GF-D8 (cell line): ENCODE measurements around the gene STIMATE.

Experiments
- DNase-seq: peaks from one replicate; lab custom pipeline; 2025; lab: John Stamatoyannopoulos, UW

Gene STIMATE

DNA sequence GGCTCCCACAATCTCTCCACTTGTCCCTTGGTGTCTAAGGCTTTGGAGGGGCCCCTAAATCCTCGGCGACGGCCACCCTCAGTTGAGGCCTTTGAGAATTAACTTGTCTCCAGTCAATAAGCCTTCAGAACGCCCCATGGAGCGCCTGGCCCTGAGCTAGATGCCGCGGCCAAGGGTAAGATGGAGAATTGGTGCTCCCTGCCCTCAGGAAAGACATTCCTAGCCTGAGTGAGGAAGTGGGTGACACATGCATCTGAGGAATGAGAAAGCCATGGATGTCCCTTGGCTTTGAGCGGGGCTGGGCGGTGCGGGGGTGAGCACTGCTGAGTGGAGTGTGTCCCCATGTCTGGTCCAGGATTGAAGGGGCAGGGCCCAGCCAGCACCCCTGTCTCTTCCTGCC, 80.1 kb downstream of the STIMATE start:
- no peak for DNase-seq

DNA sequence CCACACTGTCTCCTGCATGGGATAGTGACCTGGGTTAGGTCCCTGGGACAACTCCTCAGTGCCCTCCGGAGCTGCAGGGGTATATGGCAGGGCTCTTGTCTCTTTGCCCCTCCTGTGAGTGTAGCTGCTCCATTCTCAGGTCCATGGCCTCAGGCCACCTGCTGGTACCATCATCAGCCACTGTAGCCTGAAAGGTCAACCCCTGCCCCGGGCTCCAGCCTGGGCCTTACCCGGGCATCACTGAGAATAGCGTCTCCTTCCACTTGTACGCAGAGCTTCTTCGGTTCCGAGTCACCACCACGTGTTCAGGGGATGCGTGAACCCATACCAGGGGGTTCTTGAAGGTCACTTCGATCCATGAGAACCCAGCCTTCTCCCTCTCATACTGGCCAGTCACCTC, 80.7 kb downstream of the STIMATE start:
- no peak for DNase-seq

DNA sequence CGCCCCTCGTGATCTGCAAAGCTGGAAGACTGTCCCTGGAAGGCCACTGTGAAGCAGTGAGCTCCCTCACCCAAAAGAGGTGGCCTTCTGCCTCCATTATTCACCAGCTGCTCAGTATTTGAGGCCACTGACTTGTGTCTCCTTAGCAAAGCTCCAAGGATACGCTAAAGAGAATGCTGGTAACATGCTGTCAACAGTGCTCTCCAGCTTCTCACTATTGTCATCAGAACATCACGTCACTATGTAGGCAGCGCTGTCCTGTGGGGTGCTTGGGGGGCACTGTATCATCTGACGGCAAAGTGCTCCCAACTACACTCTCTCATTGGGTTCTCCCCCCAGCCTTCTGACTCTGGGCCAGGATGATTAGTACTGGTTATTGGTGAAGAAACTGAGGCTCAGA, 81.1 kb downstream of the STIMATE start:
- DNase-seq: no peak

DNA sequence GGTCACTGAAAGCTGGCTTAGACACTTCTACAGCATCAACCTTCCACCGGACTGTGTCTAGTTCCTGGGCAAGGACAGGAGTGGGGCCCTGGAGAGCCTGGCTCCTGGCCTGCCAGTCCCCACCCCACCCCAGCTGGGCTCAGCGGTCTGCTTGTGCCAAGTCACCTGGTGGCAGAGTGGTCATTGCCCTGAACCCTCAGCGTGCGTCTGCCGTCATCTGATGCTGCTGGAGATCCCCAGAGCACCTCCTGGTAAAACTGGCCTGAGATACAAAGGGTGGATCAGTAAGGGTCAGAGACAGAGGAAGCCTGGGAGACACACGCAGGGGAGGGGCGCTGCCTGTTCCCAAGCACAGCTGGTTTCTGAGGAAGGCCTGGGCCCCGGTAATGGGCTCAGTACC, 83.5 kb downstream of the STIMATE start:
- DNase-seq: no peak

DNA sequence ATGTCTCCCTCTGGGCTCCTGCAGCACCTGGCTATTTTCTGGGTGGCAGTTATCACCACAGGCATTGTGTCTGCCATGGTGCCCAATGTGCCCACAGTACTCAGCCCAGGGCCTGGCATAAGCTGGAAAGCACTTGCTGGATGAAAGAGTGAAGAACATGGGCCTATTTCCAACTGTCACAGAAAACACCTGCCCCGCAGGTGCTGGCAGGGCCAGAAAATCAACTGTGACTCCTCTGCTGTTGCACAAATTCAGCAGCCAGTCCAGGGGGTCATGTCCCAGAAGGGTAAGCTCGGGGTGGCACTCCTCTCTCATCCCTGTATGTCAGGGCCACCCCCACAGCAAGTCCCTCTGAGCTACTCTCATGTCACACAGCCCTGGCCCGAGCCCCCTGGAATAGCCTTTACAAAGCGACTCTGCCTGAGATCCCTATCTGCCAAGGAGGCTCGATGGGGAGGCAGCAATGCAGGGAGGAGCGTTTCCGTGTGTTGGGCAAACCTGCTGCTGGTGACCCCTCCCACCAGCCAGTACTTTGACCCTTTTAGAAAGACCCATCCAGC, 85.8 kb downstream of the STIMATE start:
- DNase-seq: no peak

DNA sequence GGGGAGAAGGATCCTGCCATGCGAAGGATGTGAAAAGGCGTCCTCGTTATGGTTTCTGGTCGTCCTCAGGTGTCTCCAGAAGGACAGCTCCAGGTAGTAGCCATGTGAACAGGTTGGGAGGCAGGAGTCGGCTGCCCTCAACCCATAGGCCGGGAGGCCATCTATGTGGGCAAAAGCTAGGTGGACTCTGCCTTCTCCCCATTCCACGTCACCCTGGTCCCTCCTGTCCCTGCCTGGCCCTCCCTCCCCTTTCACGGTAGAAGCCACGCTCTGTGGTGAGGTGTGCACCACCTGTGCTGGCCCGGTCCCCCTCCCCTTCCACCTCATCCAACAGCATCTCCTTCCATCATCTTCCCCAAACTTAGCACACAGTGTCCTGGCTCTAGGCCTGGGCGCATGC, 86.4 kb downstream of the STIMATE start:
- DNase-seq: no peak

DNA sequence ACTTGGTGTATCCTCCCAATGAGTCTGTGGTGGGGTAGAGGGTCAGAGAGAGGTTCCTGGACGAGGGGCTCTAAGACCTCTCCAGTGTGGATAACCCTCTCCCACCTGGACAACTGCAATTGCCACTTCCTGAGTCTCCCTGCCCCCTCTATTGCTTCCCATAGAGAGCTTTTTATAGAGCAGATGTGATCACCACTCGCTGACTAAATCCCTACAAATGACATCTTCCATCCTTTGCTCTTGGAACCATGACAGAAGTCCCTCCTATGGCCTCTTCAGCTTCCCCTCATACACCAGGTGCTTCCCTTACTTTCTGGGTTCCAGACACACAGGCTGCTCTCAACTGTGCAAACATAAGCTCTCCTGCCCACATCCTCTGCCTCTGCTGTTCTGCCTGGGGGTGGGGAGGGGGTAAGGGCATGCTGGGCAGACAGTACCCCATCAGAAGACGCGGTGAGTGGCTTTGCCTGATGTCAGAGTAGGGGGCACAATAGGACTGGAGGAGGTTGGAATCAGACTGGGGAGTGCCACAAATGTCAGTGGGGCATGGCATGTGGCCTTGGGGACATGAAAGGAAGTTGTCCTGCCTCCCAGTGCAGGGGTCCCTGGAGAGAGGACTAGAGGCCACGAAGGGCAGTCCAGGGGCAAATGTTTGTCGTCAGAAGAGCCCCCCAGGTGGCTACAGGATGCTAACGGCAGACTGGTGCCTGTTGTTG, 87.5 kb downstream of the STIMATE start:
- DNase-seq: no peak

DNA sequence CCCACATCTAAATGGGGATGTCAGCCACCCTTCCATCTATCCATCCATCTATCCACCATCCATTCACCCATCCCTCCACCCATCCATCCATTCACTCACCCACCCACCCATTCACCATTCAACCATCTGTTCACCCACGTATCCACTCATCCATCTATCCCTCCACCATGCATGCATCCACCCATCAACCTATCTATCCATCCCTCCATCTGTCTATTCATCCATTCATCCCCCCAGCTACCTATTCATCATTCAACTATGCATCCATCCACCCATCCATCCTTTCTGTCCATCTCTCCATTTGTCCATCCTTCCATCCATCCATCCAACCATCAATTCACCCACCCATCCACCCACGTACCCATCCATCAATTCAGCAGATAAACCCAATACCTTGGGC, 88.2 kb downstream of the STIMATE start:
- no peak for DNase-seq

DNA sequence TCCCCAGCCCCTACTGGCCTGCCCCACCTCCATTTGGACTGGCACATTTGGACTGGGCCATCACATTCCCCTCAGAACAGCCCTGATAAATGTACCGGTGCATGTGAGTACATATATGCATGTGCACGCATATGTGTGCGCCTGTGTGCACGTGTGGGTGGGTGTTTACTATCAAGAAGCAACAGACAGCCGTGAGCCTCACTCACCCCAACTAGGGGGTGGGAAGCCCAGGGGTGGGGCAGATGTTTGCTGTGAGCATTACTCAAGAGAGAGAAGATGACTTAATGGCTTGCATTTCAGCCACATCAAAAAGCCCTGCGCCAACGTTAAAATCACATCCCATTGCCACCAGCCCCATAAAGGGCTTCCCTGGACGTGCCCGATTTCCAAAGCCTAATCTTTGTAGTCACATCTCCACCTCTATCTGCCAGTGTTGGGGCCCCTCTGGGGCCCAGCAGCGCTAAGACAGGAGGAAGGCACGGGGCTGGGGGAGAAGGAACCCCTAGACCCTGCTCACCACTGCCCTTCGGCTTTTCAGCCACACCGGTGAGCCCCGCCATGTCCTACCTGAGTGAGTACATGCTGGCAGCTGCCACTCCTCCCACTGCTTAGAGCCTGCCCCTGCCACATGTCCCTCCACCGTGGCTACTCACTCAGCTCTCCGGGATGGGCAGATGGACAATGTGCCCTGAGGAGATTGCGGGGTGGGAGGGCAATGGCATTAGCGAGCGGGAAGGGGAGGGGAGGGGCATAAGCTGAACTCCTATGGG, 91.9 kb downstream of the STIMATE start:
- DNase-seq: no peak

DNA sequence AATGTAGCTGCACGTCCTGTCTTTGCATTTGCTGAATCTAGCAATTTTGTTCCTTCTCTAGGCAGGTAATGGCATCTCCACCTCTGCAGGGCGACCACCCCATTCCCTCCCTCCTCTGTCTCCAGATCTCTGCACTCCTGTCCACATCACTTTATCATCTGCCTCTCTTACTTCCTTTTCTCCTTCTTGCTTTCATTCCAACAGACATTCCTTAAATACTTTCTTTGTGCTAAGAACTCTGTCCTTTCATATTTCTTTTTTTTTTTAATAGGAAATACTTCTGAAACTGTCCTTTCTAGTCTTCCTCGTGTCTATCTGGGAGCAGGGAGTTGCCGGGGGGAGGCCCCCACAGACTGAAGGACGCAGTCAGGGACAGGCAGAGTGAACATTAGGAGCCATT, 95.5 kb downstream of the STIMATE start:
- no peak for DNase-seq

DNA sequence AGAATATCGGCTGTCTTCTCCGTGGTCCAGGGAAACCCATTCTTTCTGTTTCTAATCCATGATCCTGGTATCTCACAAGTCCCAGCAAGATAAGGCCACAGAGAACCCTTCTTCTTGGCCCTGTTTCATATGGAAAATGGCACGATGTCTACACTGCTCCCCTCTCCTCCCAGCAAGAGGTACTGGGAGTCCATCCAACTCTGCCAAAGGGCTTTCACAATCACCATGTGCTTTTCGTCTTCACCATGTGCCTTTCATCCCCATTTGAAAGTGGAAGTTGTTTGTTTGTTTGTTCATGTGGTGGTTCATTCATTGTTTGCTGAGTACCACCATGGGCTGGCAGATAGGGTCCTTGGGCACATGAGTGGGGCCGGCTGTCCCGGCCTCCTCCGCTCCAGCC, 97.3 kb downstream of the STIMATE start:
- no peak for DNase-seq

DNA sequence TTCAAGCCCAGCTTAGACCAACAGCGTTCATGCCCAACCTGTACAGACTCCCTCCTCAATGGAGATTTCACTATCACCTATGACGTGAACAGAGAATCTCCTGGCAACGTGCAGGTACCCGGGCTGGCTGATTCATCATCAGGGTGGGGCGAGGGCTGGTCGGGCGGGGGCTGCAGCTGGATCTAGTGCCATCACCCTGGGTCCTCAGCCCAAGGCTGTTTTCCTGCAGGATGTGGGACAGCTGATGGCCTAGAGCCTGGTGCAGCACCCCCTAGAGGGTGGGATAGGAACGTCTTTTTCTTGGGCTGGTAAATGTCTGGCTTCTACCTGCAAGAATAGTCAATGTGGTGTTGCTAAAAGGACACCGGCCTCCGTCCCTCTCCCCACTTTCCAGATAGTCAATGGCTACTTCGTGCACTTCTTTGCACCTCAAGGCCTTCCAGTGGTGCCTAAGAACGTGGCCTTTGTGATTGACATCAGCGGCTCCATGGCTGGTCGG, 98.3 kb downstream of the STIMATE start:
- no peak for DNase-seq

DNA sequence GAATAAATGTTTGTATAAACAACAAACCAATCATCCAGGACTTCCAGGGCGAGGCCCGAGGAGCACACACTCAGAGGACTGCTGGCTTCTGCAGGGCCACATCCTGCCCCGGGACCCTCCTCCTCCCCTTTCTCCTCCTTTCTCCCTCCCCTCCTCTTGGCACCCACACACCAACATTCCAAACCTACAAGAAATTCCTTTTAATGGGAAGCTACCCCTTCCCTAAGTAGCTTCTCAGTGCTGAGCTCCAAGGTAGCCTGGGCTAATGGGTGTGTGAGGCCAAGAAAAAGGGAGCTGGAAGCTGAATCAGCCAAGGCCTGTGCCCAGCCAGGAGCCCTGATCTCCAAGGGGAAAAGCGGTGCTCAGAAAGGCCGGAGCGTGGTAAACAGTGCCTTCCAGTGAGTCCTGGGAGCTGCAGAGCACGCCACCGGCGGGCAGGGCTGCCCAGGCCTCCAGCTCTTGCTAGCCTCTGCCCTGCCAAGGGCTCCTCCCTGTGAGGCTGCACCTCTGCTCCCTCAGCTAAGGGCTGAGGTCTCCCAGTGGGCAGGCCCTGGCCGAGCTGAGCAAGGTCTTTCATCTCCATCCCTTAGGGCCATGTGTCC, 98.9 kb downstream of the STIMATE start:
- no peak for DNase-seq

DNA sequence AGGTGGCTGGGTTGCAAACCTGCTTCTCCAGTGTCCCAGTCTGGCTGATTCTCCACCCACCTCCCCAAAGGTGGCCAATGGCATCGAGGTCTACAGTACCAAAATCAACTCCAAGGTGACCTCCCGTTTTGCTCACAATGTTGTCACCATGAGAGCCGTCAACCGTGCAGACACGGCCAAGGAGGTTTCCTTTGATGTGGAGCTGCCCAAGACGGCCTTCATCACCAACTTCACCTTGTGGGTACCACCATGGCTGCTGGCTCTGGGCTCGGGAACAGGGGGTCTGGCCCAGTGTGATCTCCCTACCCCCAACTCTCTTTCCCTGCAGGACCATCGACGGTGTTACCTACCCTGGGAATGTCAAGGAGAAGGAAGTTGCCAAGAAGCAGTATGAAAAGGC, 100.9 kb downstream of the STIMATE start:
- no peak for DNase-seq

DNA sequence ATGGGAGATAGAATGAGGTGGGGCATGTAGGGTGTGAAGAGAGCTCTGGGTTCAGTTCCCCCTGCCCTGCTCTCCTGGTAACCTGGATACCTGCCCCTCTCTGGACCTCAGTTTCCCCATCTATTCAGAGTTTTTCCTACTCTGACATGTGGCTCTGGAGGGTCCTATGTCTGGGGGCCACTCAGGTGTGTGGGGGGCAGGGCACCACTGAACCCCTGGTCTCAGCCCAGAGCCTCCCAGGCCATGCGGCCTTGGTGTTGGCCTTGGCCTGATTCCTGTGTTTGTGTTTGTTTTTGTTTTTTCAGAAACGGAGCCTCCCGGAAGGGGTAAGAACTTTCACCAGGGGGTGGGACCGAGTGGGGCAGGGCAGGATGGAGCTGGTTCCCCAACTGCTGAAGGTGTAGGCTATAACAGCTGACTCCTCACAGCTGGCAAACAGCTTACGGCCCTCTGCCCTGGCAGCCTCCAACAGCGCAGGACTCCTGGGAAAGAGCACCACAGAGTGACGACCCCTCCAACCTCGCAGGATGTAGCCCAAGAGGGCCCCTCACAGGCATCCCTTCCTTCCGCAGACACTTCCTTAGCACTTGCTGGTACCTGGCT, 101.9 kb downstream of the STIMATE start:
- no peak for DNase-seq

DNA sequence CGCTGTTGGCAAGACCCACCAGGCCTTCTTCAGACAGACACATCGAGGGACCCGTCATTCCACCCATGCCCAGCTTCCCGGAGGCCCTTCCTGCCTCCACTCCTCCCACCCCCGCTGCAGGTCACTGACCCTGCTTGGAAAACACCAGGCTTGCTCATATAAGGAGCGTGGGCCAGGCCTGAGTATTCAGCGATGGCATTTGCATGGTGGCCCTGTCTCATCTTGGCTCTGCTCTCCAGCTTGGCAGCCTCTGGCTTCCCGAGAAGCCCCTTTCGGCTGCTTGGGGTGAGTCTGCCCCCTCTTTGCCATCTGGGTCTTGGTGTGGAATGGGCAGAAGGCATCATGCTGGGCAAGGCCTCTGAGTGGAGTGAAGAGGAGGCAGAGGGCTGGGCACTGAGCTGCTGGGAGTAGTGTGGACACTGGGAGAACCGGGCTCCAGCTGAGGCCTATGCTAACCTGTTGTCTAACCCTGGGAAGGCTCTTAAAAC, 102.7 kb downstream of the STIMATE start, which contains the start of gene ITIH3:
TSS of gene ITIH3 (plus strand) at position 185 of the 488 bp plus-strand sequence. CDS start at position 193, 8 bp downstream.
- DNase-seq: no peak

DNA sequence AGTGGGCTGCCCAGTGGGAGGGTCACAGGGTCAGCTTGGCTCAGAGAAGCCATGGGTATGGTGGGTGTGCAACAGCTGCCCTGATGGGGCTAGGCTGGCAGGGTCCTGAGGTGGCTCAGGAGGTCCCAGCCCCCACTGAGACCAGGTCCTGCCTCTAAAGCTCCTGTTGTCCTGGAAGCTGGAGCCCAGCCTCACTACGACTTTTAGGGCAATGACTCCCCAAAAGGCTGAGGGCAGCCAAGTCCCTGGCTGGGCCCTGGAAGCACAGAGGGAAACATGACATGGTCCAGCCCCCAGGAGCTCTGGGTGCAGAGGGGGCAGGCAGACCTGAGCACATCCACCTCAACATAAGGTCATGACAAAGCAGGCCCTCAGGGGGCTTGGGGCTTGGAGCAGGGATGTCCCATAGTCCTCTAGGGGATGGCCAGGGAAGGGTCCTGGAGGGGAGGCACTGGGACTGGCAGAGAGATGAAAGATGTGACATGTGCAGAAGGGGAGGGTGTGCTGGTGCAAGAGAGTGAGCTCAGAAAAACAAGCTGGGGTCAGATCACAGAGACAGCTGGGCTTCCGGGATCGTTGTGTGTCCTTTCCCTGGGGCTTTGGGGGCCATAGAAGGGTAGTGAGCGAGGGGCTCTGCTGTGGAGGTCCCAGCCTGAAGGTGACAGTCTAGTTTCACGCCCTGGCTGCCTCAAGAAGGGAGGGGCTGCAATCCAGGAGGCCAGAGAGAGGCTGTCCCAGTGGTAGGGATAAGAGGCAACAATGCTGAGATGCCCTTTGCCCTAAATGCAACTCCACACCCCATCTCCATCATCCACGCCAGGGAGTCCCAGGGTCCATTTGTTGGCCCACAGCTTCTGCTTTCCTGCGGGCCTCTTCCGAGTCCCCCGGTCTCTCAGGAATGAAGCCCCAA, 103.4 kb downstream of the STIMATE start:
- DNase-seq: no peak

DNA sequence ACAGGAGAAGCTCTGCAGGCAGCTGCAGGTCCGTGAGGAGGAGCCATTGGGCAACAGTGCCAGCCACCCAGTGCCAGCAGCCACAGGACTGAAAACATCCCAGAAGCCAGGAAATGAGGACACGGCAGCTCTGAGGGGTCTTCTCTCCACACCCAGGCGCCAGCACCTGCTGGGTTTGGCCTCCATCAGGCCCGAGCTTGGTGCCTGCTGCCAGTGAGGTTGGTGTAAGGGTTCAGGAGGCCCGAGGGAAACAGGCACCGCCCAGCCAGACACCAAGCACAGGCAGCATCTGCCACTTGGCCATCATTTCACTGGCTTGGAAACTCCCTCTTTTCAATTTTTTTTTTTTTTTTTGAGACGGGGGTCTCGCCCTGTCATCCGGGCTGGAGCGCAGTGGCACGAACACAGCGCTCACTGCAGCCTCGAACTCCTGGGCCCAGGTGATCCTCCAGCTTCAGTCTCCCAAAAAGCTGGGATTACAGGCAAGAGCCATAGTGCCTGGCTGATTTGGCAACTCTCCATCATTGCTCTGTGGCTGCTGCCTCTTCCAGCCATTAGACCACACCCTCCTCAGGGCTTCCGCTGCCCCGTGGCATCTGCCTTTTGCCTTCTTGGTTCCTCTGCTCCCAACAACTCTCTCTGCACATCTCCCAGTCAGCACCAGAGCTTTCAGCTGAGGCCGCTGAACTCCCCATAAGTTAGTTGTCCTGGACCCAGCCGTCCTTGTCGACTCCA, 104.2 kb downstream of the STIMATE start:
- DNase-seq: no peak

DNA sequence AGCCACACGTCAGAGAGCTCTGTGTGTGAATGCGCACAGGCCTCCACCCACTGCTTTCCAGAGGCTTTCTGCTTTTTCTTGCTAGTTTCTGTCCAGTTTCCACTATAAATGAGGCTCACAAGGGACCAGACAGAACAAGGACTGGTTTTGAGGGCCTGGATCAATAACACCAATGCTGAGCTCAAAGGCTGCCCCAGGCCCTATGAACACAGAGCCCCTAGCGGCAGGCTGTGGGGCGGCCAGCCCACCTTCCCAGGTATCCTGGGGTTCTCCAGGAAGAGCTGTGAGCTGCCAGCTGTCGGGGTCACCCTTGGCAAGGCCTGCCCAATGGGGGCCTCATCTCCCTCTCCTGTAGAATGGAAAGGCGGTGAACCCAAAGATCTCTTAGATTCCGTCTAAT, 104.9 kb downstream of the STIMATE start:
- DNase-seq: no peak

DNA sequence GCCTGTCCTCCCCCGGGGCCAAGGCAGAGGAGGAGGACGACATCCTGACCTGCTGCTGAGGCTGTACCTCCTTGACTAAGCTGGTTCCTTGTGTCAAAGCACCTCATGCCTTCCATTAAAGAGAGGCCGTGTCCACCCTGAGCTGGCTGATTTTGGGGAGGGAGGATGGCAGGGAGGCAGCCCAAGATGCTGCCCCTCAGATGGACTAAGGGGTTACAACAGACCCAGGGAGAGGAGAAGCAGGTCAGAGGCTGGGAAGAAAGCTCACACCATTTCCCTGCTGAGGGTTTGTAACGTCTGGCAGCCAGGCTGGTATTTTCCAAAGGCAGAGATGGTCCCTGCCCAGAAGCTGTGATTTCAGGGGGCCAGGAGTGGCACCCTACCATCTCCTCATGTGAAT, 105.4 kb downstream of the STIMATE start:
- DNase-seq: no peak
